ENCODE results near the gene SELENOF.
"Not testable (repeated sequence)": the region's sequence is repeated elsewhere in the genome, so short reads cannot be mapped to it uniquely, and the experiment has no call there.

SELENOF gene

GRCh38 chr1:86915737-86916235 is 1.9 kb upstream of the SELENOF start:
- no peak for DNase-seq

- DNase-seq = peak; percentile 29
These were observed 1.2 kb upstream of the SELENOF start for GRCh38 chr1:86914998-86915736.

GRCh38 chr1:86914601-86914997 is 673 bp upstream of the SELENOF start, which contains the start of gene HS2ST1:
HS2ST1 (plus strand) TSS chr1:86914635.
- no peak for DNase-seq

- no peak for DNase-seq
These were observed 479 bp downstream of the SELENOF start for GRCh38 chr1:86913399-86913895.

- DNase-seq = no peak
These were observed 1.5 kb downstream of the SELENOF start for GRCh38 chr1:86912281-86912900.

GRCh38 chr1:86906419-86906818 is 7.5 kb downstream of the SELENOF start:
- no peak for DNase-seq

GRCh38 chr1:86905875-86906274 is 8.1 kb downstream of the SELENOF start:
- no peak for DNase-seq

GRCh38 chr1:86899401-86899800 is 14.5 kb downstream of the SELENOF start:
- DNase-seq = not testable (repeated sequence)

GRCh38 chr1:86888327-86888726 is 25.6 kb downstream of the SELENOF start:
- no peak for DNase-seq

GRCh38 chr1:86887479-86888162 is 26.3 kb downstream of the SELENOF start:
- no peak for DNase-seq

GRCh38 chr1:86875722-86876121 is 38.2 kb downstream of the SELENOF start:
- no peak for DNase-seq

- no peak for DNase-seq
These were observed 41.8 kb downstream of the SELENOF start for GRCh38 chr1:86872086-86872485.

- DNase-seq = no peak
These were observed 42.9 kb downstream of the SELENOF start for GRCh38 chr1:86871001-86871400.

- no peak for DNase-seq
These were observed 45.4 kb downstream of the SELENOF start for GRCh38 chr1:86868477-86868876.

GRCh38 chr1:86867278-86867677 is 46.6 kb downstream of the SELENOF start:
- DNase-seq = not testable (repeated sequence)

GRCh38 chr1:86866665-86867064 is 47.3 kb downstream of the SELENOF start:
- DNase-seq = no peak

- DNase-seq = no peak
These were observed 47.8 kb downstream of the SELENOF start for GRCh38 chr1:86865973-86866637.

GRCh38 chr1:86862920-86863319 is 51.0 kb downstream of the SELENOF start:
- DNase-seq = no peak

GRCh38 chr1:86861424-86861823 is 52.5 kb downstream of the SELENOF start:
- DNase-seq = no peak

- no peak for DNase-seq
These were observed 53.5 kb downstream of the SELENOF start for GRCh38 chr1:86860424-86860823.

- DNase-seq = no peak
These were observed 53.9 kb downstream of the SELENOF start for GRCh38 chr1:86860020-86860419.

- DNase-seq = no peak
These were observed 55.2 kb downstream of the SELENOF start for GRCh38 chr1:86858524-86859261.

All from effector CD8-positive, alpha-beta T cell (primary cell).